ENCODE measurements around the gene PREX1. TPM values are rescaled to one million over a fixed set of nuclear protein-coding genes. Genes with fewer than 3 reads are reported as not detected.

Gene PREX1
- total and polyA plus RNA-seq, 2 donors (not counting 3 experiments of a cell fraction or from before 2014, with no cell fraction given), result 51.3 to 72.9 TPM

DNA sequence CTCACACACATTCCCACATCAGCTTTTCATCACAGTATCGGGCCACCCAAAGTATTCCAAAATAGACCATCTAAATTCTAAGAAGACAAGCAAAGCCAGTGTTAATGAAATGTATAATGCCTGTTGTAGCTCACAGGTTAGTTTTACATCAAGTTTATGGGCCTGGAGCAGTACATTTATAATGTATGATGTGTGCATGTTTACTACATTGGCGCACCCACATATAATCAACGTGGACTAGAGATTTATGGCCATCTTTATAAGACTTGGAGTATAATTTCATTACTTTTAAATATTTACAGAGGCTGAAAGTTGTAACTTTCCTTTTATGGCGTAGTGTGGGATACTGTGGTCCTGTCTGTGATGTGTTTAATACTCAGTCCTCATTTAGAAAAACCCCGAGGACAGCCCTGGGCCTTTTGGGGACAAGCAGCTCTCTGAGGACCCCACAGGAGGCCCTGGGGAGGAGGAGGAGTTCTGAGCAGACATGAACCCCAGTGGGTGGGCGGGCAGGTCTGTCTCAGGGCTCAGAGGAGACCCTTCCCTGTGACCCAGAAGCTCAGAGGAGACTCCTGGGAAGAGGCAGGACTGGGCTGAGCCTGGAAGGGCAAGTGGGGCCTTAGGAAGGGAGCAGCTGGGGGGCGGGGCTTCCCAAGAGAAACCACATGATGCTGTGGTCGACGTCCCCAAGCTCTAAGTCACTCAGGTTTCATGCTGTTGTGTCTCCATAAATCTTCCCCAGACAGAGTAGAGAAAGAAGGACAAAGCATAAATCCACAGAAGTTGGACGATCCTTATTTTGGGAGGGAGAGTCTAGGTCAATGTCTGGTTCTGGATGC lies 232.1 kb downstream of the PREX1 start:
- Histone ChIP-seq H3K9me1 (replicated peaks; ENCODE audit: control insufficient read depth, extremely low read depth, insufficient read depth, low read length) (no peaks in the 10 kb centered on the region), H3K4me1 (ENCODE audit: control insufficient read depth, extremely low read depth, insufficient read depth, low read length) (no peaks in the 10 kb centered on the region), H3K36me3 (ENCODE audit: control insufficient read depth in 2 of 2, extremely low read depth in 1 of 2, insufficient read depth in 2 of 2, low read length in 2 of 2) (no peaks in the 10 kb centered on the region), H3K27ac (ENCODE audit: insufficient read depth, low read depth, low read length) (no peak overlapping the region), H3K27me3 (ENCODE audit: control insufficient read depth in 2 of 2, insufficient read depth in 2 of 2, low read length in 2 of 2) (no peaks in the 10 kb centered on the region), H3K9me3 (replicated peaks; ENCODE audit: control insufficient read depth, insufficient read depth, low read length) (no peaks in the 10 kb centered on the region), H3K9ac (replicated peaks; ENCODE audit: extremely low read depth, insufficient read depth, low read length) (no peak overlapping the region), H3K4me2 (ENCODE audit: insufficient read depth, low read length) (no peak overlapping the region), H4K20me1 (replicated peaks; ENCODE audit: control insufficient read depth, extremely low read depth, insufficient read depth, low read length) (no peaks in the 10 kb centered on the region), H3K79me2 (ENCODE audit: control insufficient read depth, insufficient read depth, low read length) (no peaks in the 10 kb centered on the region), H3K4me3 (replicated peaks in 1 of 3; ENCODE audit: insufficient read depth in 1 of 3, low read depth in 1 of 3, low read length in 3 of 3) (no peak overlapping the region), H2AFZ (ENCODE audit: low read depth, low read length) (no peak overlapping the region)
- ChIA-PET CTCF (interaction anchor here (2.6 kb wide), 1 partner anchor 25 kb away, joined by 9 read pairs; no protein-coding TSS in a partner anchor), POLR2A (no interaction called here)
- TF ChIP-seq, protein P1, sequence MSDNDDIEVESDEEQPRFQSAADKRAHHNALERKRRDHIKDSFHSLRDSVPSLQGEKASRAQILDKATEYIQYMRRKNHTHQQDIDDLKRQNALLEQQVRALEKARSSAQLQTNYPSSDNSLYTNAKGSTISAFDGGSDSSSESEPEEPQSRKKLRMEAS (IDR thresholded peaks at IDR 0.05; ENCODE audit: insufficient read depth, insufficient read length), result no peak
- TF ChIP-seq MYC (IDR thresholded peaks at IDR 0.05; ENCODE audit: low read depth, low read length) (no peak), JUN (IDR thresholded peaks at IDR 0.05; ENCODE audit: borderline replicate concordance, insufficient read depth, insufficient read length, low read depth) (no peak), GATA2 (IDR thresholded peaks at IDR 0.05; ENCODE audit: insufficient read depth, insufficient read length, low read depth, low read length) (no peak), EZH2 (IDR thresholded peaks at IDR 0.05; ENCODE audit: borderline replicate concordance, low read depth, low read length, severe bottlenecking) (no peak)
- TF ChIP-seq, protein P2, sequence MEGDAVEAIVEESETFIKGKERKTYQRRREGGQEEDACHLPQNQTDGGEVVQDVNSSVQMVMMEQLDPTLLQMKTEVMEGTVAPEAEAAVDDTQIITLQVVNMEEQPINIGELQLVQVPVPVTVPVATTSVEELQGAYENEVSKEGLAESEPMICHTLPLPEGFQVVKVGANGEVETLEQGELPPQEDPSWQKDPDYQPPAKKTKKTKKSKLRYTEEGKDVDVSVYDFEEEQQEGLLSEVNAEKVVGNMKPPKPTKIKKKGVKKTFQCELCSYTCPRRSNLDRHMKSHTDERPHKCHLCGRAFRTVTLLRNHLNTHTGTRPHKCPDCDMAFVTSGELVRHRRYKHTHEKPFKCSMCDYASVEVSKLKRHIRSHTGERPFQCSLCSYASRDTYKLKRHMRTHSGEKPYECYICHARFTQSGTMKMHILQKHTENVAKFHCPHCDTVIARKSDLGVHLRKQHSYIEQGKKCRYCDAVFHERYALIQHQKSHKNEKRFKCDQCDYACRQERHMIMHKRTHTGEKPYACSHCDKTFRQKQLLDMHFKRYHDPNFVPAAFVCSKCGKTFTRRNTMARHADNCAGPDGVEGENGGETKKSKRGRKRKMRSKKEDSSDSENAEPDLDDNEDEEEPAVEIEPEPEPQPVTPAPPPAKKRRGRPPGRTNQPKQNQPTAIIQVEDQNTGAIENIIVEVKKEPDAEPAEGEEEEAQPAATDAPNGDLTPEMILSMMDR (IDR thresholded peaks at IDR 0.05; ENCODE audit: extremely low read depth in 1 of 2, insufficient read depth in 1 of 2, low read depth in 1 of 2, low read length in 2 of 2), result no peak
- dilution Hi-C loops (cut with MboI; ENCODE audit: extremely low pct_ligation_motif_present, low sequenced_read_pairs) (no loop called here), intact Hi-C loops (cut with micrococcal nuclease) (no loop called here)
- DNase-seq (ENCODE audit: low read depth, low spot score), result no peak
- no TSS peak for BruUV-seq (replicated peaks)
- no peak for FAIRE-seq
